Measurements from ENCODE around the gene TNS2.
"Not testable (repeated sequence)": the region's sequence is repeated elsewhere in the genome, so short reads cannot be mapped to it uniquely, and the experiment has no call there.

Gene TNS2

GRCh38 chr12:53105256-53105655, 55.4 kb downstream of the TNS2 start:
- TF ChIP-seq GATA1 (IDR thresholded peaks at IDR 0.05; ENCODE audit: low read depth, low read length) (no peak), POLR2A (IDR thresholded peaks at IDR 0.05; ENCODE audit: low read length) (no peak)
- DNase-seq: no peak

- no peak for DNase-seq
- TF ChIP-seq GATA1 (IDR thresholded peaks at IDR 0.05; ENCODE audit: low read depth, low read length): no peak
- no peak for TF ChIP-seq POLR2A (IDR thresholded peaks at IDR 0.05; ENCODE audit: low read length)
Observed at GRCh38 chr12:53105712-53106439, 56.0 kb downstream of the TNS2 start.

- DNase-seq: no peak
- no peak for TF ChIP-seq GATA1 (IDR thresholded peaks at IDR 0.05; ENCODE audit: low read depth, low read length)
- TF ChIP-seq POLR2A (IDR thresholded peaks at IDR 0.05; ENCODE audit: low read length): no peak
Observed at GRCh38 chr12:53107122-53107521, 57.3 kb downstream of the TNS2 start.

- DNase-seq: not testable (repeated sequence)
Observed at GRCh38 chr12:53112431-53112830, 62.6 kb downstream of the TNS2 start.

- DNase-seq: no peak
- no peak for TF ChIP-seq GATA1 (IDR thresholded peaks at IDR 0.05; ENCODE audit: low read depth, low read length)
- no peak for TF ChIP-seq POLR2A (IDR thresholded peaks at IDR 0.05; ENCODE audit: low read length)
Observed at GRCh38 chr12:53113136-53113705, 63.4 kb downstream of the TNS2 start.

- DNase-seq: no peak
- TF ChIP-seq GATA1 (IDR thresholded peaks at IDR 0.05; ENCODE audit: low read depth, low read length) (no peak), POLR2A (IDR thresholded peaks at IDR 0.05; ENCODE audit: low read length) (no peak)
Observed at GRCh38 chr12:53113951-53114350, 64.1 kb downstream of the TNS2 start.

Measured in erythroblast (primary cell).